ENCODE data around the gene AP1AR. TPM values are rescaled to one million over a fixed set of nuclear protein-coding genes. Genes with fewer than 3 reads are reported as not detected.

Gene AP1AR
- total RNA-seq, 2 donors from 2014 or later, result 15.3 to 24.3 TPM

- H3K27me3 ChIP-seq (replicated peaks; ENCODE audit: insufficient read depth), result no peaks in the 10 kb centered on the region
- no peaks in the 10 kb centered on the region for H3K9me3 ChIP-seq
- H3K4me1 ChIP-seq (replicated peaks), result no peaks in the 10 kb centered on the region
- WGBS, result 69% methylated on average over 2 of the region's 2 CpGs
- DNase-seq (ENCODE audit: low spot score), result no peak
- H3K36me3 ChIP-seq, result no peaks in the 10 kb centered on the region
- intact Hi-C loops (cut with DNase I), result no loop called here
- no peak for TF ChIP-seq POLR2AphosphoS5 (IDR thresholded peaks at IDR 0.05)
- no peak for TF ChIP-seq POLR2A (IDR thresholded peaks at IDR 0.05)
- no peak for TF ChIP-seq CTCF (IDR thresholded peaks at IDR 0.05)
- no peak overlapping the region for H3K4me3 ChIP-seq
- H3K27ac ChIP-seq, result no peak overlapping the region
Observed at GRCh38 chr4:112253382-112254000, 21.9 kb downstream of the AP1AR start.

GRCh38 chr4:112257098-112257497 is 25.5 kb downstream of the AP1AR start:
- Histone ChIP-seq H3K36me3 (no peaks in the 10 kb centered on the region), H3K4me1 (replicated peaks) (no peaks in the 10 kb centered on the region), H3K4me3 (no peak overlapping the region), H3K9me3 (no peaks in the 10 kb centered on the region), H3K27me3 (replicated peaks; ENCODE audit: insufficient read depth) (no peaks in the 10 kb centered on the region), H3K27ac (no peak overlapping the region)
- DNase-seq (ENCODE audit: low spot score), result no peak
- no peak for TF ChIP-seq POLR2AphosphoS5 (IDR thresholded peaks at IDR 0.05)
- TF ChIP-seq CTCF (IDR thresholded peaks at IDR 0.05), result no peak
- no peak for TF ChIP-seq POLR2A (IDR thresholded peaks at IDR 0.05)
- intact Hi-C loops (cut with DNase I), result no loop called here
- 85% methylated on average over 2 of the region's 2 CpGs for WGBS

- H3K27me3 ChIP-seq (replicated peaks; ENCODE audit: insufficient read depth), result no peaks in the 10 kb centered on the region
- no peak overlapping the region for H3K27ac ChIP-seq
- H3K4me1 ChIP-seq (replicated peaks), result no peaks in the 10 kb centered on the region
- no peak overlapping the region for H3K4me3 ChIP-seq
- TF ChIP-seq CTCF (IDR thresholded peaks at IDR 0.05) (peak in 3 of 4 experiments; percentile 39 to 44 (median 43)), POLR2A (IDR thresholded peaks at IDR 0.05) (no peak)
- no peaks in the 10 kb centered on the region for H3K9me3 ChIP-seq
- H3K36me3 ChIP-seq, result no peaks in the 10 kb centered on the region
- intact Hi-C loops (cut with DNase I), result no loop called here
- no peak for DNase-seq (ENCODE audit: low spot score)
- 68% methylated on average over 2 of the region's 2 CpGs for WGBS
Observed at GRCh38 chr4:112266823-112267222, 35.2 kb downstream of the AP1AR start.

GRCh38 chr4:112270051-112270450 is 38.5 kb downstream of the AP1AR start:
- H3K4me3 ChIP-seq, result no peak overlapping the region
- DNase-seq (ENCODE audit: low spot score), result no peak
- TF ChIP-seq CTCF (IDR thresholded peaks at IDR 0.05) (no peak), POLR2AphosphoS5 (IDR thresholded peaks at IDR 0.05) (no peak), POLR2A (IDR thresholded peaks at IDR 0.05) (no peak)
- WGBS, result 74% methylated on average over 1 of the region's 1 CpG
- no peaks in the 10 kb centered on the region for H3K4me1 ChIP-seq (replicated peaks)
- no peaks in the 10 kb centered on the region for H3K9me3 ChIP-seq
- intact Hi-C loops (cut with DNase I), result no loop called here
- H3K36me3 ChIP-seq, result no peaks in the 10 kb centered on the region
- H3K27ac ChIP-seq, result no peak overlapping the region
- no peaks in the 10 kb centered on the region for H3K27me3 ChIP-seq (replicated peaks; ENCODE audit: insufficient read depth)

GRCh38 chr4:112270640-112271421 is 39.2 kb downstream of the AP1AR start:
- TF ChIP-seq POLR2A (IDR thresholded peaks at IDR 0.05) (no peak), POLR2AphosphoS5 (IDR thresholded peaks at IDR 0.05) (no peak), CTCF (IDR thresholded peaks at IDR 0.05) (no peak)
- 76% methylated on average over 8 of the region's 8 CpGs for WGBS
- no peak for DNase-seq (ENCODE audit: low spot score)

More at GRCh38 chr4:112270640-112271421, 39.2 kb downstream of the AP1AR start:
- H3K4me3 ChIP-seq, result no peak overlapping the region
- H3K9me3 ChIP-seq, result no peaks in the 10 kb centered on the region
- H3K27me3 ChIP-seq (replicated peaks; ENCODE audit: insufficient read depth), result no peaks in the 10 kb centered on the region
- H3K4me1 ChIP-seq (replicated peaks), result no peaks in the 10 kb centered on the region
- no peak overlapping the region for H3K27ac ChIP-seq
- intact Hi-C loops (cut with DNase I), result no loop called here
- H3K36me3 ChIP-seq, result no peaks in the 10 kb centered on the region
